Ecto neural progenitor cell (in vitro differentiated cells): ENCODE measurements around the gene LUC7L.
"Not testable (repeated sequence)": the region's sequence is repeated elsewhere in the genome, so short reads cannot be mapped to it uniquely, and the experiment has no call there.

Experiments used
- DNase-seq: peaks from one replicate; pipeline ENCODE4 v3.0.0-alpha.2; 2018; ENCODE audit warnings: low spot score

Gene LUC7L

GRCh38 chr16:228852-229730, at the start of gene LUC7L:
Gene LUC7L (minus strand): TSS chr16:229449. CDS start chr16:229339, 110 bp downstream.
- peak; percentile 96 for DNase-seq

GRCh38 chr16:278863-279366, 49.7 kb upstream of the LUC7L start:
- DNase-seq, result no peak

GRCh38 chr16:276426-277077, 47.3 kb upstream of the LUC7L start:
- DNase-seq, result no peak

- no peak for DNase-seq
These were observed 46.6 kb upstream of the LUC7L start, which contains the start of gene RGS11 for GRCh38 chr16:275786-276232. Gene RGS11 (minus strand): TSS chr16:275944. CDS start chr16:275911, 33 bp downstream.

- no peak for DNase-seq
These were observed 45.9 kb upstream of the LUC7L start for GRCh38 chr16:275041-275641.

- DNase-seq, result no peak
These were observed 44.5 kb upstream of the LUC7L start for GRCh38 chr16:273547-274421.

- no peak for DNase-seq
These were observed 43.6 kb upstream of the LUC7L start for GRCh38 chr16:272633-273546.

- DNase-seq, result no peak
These were observed 41.4 kb upstream of the LUC7L start for GRCh38 chr16:270381-271255.

GRCh38 chr16:269061-269796, 40.0 kb upstream of the LUC7L start:
- DNase-seq, result no peak

GRCh38 chr16:268141-269053, 39.1 kb upstream of the LUC7L start:
- no peak for DNase-seq

GRCh38 chr16:267562-267961, 38.3 kb upstream of the LUC7L start:
- not testable (repeated sequence) for DNase-seq

GRCh38 chr16:266258-267164, 37.3 kb upstream of the LUC7L start:
- no peak for DNase-seq

- no peak for DNase-seq
These were observed 36.5 kb upstream of the LUC7L start for GRCh38 chr16:265711-266110.

- no peak for DNase-seq
These were observed 35.8 kb upstream of the LUC7L start for GRCh38 chr16:265002-265529.

- no peak for DNase-seq
These were observed 35.2 kb upstream of the LUC7L start for GRCh38 chr16:264440-264951.

GRCh38 chr16:263944-264343, 34.7 kb upstream of the LUC7L start:
- no peak for DNase-seq
